Activated CD4-positive, alpha-beta T cell treated with anti-CD3 and anti-CD28 coated beads, Interleukin-2, amount 50 U/mL, for 24 hours (primary cell): Measurements from ENCODE around the gene ZC3H6.
"Not testable (repeated sequence)": the region's sequence is repeated elsewhere in the genome, so short reads cannot be mapped to it uniquely, and the experiment has no call there.

Experiments used
- DNase-seq, 2 donors: peaks; one replicate each; pipeline ENCODE4 v3.0.0-alpha.2; 2020; ENCODE audit warnings: low read depth in 1 of 2, low spot score in 1 of 2

The ZC3H6 gene

DNA sequence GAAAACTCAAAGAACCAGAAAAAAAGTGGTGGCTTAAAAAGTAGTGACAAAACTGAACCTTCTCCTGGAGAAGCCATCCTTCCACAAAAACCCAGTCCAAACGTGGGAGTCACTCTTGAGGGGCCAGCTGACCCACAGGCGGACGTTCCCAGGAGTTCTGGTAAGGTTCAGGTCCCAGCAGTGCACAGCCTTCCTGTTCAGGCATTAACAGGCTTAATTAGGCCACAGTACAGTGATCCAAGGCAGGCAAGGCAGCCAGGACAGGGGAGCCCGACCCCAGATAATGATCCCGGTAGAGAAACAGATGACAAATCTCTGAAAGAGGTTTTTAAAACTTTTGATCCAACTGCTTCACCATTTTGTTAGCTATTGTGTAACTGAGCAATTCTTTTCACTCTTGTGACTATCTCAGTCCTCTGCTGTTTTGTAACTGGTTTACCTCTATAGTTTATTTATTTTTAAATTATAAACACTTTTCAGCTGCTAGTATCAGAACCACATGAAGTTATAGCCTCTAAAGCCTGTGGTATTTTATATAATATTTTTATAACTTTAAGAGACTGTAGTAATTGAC, 56.8 kb downstream of the ZC3H6 start:
- DNase-seq, result no peak

DNA sequence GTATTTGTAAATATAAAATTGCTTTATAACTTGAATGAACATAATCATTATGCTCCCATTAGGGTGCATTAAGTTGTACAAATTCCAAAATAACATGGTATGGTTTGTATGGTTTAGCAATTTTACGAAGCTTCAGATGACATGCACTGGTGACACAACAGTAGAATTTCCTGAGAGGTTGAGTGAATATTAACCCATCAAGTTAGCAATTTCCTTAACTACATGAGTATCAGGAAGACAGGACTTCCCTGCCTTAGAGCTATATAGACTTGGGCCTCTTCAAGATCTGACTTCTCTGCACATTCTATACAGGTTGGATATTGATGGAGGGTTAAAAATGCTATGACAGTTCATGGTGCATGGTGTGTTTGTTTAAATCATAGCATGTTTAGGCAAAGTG, 60.2 kb downstream of the ZC3H6 start:
- no peak for DNase-seq

DNA sequence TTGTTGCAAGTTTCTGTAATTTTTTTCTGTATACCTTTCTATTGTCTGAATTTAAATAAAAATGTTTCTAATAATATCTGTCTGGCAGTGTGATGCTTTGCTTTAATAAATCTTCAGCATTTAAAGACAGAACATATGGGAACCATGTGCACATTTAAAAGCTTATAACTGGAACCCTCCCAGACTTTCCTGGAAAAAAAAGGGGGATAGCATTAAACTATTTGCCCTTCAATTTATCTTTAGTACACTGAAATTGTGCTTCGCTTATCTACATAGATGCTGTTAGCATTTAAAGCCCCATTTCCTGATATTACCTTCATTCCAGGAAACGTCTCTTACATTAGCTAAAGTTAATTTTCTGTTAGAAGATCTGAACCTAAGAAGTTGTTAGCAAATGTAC, 64.6 kb downstream of the ZC3H6 start:
- no peak for DNase-seq

GRCh38 chr2:112340475-112341267, 65.3 kb downstream of the ZC3H6 start:
- DNase-seq, result no peak

- DNase-seq, result no peak
These were observed 66.7 kb downstream of the ZC3H6 start for GRCh38 chr2:112342067-112342550.

DNA sequence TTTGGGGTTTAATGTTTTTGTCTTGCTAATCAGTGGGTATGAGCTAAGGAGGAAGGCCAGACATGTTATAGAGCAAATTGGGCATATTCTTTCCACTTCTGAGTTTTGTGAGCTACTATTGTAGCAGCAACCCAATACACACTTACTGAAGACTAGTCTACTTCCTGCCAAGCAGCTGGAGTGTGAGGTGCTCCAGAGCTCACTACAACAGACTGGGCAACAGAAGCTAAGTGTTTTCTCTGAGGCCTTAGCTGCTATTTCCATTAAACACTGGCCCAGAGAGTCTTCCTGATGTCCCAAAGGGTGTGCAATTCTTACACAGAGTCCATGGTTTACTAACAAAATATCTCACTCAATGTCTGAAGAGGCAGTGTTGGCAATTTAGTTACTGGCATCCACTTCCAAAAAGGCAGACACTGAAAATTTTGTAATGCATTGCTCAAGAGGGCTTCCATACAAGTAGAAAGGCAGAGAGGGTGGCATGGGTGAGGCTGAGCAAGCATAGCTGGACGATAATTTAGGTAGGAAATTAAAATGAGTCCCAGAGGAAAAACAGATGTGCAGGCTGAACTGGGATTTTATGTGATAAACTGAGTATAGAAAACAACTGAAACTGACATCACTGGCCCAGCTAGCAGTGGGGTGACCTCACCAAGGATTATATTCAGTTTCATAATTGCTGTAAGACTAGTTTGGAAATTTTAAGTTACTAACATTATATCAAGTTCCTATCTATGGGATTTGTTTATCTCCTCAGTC, 68.6 kb downstream of the ZC3H6 start:
- DNase-seq, result no peak

GRCh38 chr2:112345030-112346027, 69.9 kb downstream of the ZC3H6 start:
- no peak for DNase-seq

GRCh38 chr2:112352292-112352691, 76.9 kb downstream of the ZC3H6 start:
- DNase-seq, result not testable (repeated sequence)

DNA sequence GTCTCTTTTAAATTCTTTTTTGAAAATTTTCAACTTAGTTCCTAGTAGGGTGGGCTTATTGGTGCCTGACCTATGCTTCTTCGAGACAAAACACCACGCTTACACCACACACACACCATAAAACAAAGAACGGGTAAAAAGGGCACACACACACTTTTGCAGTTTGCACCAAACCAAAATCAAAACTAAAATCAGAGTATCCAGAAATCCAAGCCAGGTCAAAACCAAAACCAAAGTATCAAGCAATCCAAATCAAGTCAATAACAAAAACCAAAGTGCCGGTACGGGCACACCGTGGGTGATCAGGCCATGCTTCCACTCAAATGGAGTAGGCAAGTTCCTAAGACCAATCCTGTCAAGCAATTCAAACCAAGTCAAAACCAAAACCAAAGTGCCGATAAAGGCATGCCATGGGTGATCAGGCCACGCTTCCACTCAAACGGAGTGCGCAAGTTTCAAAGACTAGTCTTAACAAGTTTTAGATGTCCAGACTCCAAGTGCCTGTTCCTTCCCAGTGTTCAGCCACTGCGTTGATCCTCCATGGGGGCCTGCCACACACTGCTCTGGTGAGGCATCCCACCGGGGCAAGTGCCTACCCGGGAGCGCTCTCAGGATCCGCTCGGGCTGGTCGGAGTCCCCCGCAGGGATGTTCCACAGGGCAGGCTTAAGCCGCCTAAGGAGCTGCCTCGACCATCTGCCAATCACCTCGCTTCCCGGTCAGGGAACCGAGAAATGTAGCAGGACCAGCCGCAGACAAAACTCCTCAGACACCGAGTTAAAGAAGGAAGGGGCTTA, 77.6 kb downstream of the ZC3H6 start:
- not testable (repeated sequence) for DNase-seq

- DNase-seq, result not testable (repeated sequence)
These were observed 78.9 kb downstream of the ZC3H6 start for GRCh38 chr2:112354335-112354734.

DNA sequence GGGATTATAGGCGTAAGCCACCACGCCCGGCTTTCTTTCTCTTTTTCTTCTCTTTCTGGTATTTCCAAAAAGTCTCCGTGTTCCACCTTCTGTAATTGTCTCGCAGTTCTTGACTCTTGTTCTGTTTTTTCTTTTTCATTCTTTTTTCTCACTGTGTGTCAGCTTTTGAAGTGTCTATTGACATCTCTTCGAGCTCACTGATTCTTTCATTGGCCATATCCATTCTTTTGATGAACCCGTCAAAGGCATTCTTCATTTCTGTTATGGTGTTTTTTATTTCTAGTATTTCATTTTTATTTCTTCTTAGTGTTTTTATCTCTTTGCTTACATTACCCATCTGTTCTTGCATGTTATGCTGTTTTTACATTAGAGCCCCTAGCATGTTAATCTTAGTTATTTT, 84.7 kb downstream of the ZC3H6 start:
- not testable (repeated sequence) for DNase-seq
